DOHH2 (cell line): ENCODE data around the gene GRIP2.

Experiments
- H3F3A ChIP-seq: fragments of 200-600 bp; sonication (generic), shearing (Covaris generic); 2 replicates; pipeline ENCODE4 v1.6.0; 2016; ENCODE audit warnings: antibody characterized with exemption, mild to moderate bottlenecking; ENCODE audit not compliant: control insufficient read depth, insufficient read depth
- H3K27ac ChIP-seq: fragments of 200-600 bp; sonication (generic); 2 replicates; pipeline ENCODE4 v1.5.1; 2014; ENCODE audit warnings: low read depth, mild to moderate bottlenecking, low read length, moderate library complexity
- H3K27me3 ChIP-seq: fragments of 200-600 bp; sonication (generic); 2 replicates; pipeline ENCODE4 v1.6.1; 2014; ENCODE audit warnings: mild to moderate bottlenecking, low read length, mixed read lengths; ENCODE audit not compliant: control insufficient read depth
- H3K36me3 ChIP-seq: fragments of 200-600 bp; sonication (generic); 2 replicates; pipeline ENCODE4 v1.6.1; 2014; ENCODE audit warnings: mild to moderate bottlenecking, low read length, moderate library complexity, mixed read lengths; ENCODE audit not compliant: control insufficient read depth
- H3K4me1 ChIP-seq: fragments of 200-600 bp; sonication (generic); 2 replicates; pipeline ENCODE4 v1.6.1; 2014; ENCODE audit warnings: mild to moderate bottlenecking, low read length, mixed read lengths; ENCODE audit not compliant: control insufficient read depth
- H3K4me2 ChIP-seq: fragments of 200-600 bp; sonication (generic); 2 replicates; pipeline ENCODE4 v1.6.0; 2014; ENCODE audit warnings: mild to moderate bottlenecking, low read length, moderate library complexity
- H3K4me3 ChIP-seq: fragments of 200-600 bp; sonication (generic); 2 replicates; pipeline ENCODE4 v1.5.1; 2014; ENCODE audit warnings: mild to moderate bottlenecking, low read length, mixed read lengths
- H3K79me2 ChIP-seq: fragments of 200-600 bp; sonication (generic); 2 replicates; pipeline ENCODE4 v1.6.1; 2014; ENCODE audit warnings: mild to moderate bottlenecking, low read length, mixed read lengths; ENCODE audit not compliant: control insufficient read depth
- H3K9me2 ChIP-seq: fragments of 200-600 bp; sonication (generic); replicated peaks from 2 replicates; pipeline ENCODE4 v1.6.1; 2014; ENCODE audit warnings: mild to moderate bottlenecking, low read length, mixed read lengths; ENCODE audit not compliant: control insufficient read depth
- H3K9me3 ChIP-seq: fragments of 200-600 bp; sonication (generic); 2 replicates; pipeline ENCODE4 v1.6.1; 2014; ENCODE audit warnings: antibody characterized with exemption, low read length, mixed read lengths; ENCODE audit not compliant: control insufficient read depth, insufficient read depth
- H4K20me1 ChIP-seq: fragments of 200-600 bp; sonication (generic); 2 replicates; pipeline ENCODE4 v1.6.0; 2014; ENCODE audit warnings: low read depth, mild to moderate bottlenecking, antibody characterized with exemption, low read length, moderate library complexity; ENCODE audit not compliant: control insufficient read depth, insufficient read depth
- EZH2phosphoT487 ChIP-seq: fragments of 200-600 bp; sonication (generic); IDR thresholded peaks from 2 replicates; pipeline ENCODE4 v1.6.1; 2017; ENCODE audit warnings: borderline replicate concordance, mild to moderate bottlenecking, antibody characterized with exemption, low read length, moderate library complexity, mixed read lengths
- TF ChIP-seq, protein P1 (sequence below): fragments of 200-600 bp; sonication (generic); IDR thresholded peaks from one replicate; pipeline ENCODE4 v1.5.1; 2014; ENCODE audit warnings: antibody characterized with exemption, mild to moderate bottlenecking, low read depth, low read length; ENCODE audit not compliant: poor library complexity, severe bottlenecking

Gene GRIP2

DNA sequence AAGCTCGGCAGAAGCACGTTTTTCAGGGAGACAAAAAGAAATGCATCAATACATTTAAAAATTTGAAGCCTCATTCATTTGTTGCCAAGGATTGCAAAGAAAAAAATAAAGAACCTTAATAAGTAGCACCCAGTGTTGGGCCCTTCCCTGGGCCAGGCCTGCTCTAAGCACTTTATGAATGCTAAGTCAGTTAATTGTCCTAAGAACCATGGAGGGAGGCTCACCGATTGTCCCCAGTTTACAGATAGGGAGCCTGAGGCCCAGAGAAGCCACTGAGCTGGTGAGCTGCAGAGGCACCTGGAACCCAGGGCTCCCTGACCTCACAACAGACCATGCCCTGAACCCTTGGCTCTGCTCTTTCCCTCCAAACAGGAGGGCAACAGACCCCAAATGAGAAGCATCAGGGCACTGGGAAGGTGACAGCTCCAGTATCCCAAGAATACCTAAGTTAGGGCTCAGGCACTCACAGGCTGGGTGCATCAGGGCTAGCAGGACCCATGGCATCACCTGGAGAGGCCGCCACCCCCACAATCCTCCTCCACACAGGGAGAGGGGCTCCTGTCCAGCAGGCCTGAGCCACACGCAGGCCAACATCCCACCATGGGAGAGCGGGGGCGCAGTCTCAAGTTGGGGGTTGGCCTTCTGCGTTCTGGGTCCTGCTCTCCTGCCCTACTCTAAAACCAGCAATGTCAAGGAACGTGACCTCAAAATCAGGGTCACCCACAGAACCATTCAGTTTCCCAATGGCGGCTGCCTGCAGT is 3.9 kb downstream of the GRIP2 start:
- no peaks in the 10 kb centered on the region for H3F3A ChIP-seq
- no peaks in the 10 kb centered on the region for H3K79me2 ChIP-seq
- H3K9me3 ChIP-seq, result no peaks in the 10 kb centered on the region
- H3K36me3 ChIP-seq, result no peaks in the 10 kb centered on the region
- TF ChIP-seq, protein P1, sequence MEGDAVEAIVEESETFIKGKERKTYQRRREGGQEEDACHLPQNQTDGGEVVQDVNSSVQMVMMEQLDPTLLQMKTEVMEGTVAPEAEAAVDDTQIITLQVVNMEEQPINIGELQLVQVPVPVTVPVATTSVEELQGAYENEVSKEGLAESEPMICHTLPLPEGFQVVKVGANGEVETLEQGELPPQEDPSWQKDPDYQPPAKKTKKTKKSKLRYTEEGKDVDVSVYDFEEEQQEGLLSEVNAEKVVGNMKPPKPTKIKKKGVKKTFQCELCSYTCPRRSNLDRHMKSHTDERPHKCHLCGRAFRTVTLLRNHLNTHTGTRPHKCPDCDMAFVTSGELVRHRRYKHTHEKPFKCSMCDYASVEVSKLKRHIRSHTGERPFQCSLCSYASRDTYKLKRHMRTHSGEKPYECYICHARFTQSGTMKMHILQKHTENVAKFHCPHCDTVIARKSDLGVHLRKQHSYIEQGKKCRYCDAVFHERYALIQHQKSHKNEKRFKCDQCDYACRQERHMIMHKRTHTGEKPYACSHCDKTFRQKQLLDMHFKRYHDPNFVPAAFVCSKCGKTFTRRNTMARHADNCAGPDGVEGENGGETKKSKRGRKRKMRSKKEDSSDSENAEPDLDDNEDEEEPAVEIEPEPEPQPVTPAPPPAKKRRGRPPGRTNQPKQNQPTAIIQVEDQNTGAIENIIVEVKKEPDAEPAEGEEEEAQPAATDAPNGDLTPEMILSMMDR, result no peak
- TF ChIP-seq EZH2phosphoT487, result no peak
- no peaks in the 10 kb centered on the region for H4K20me1 ChIP-seq
- no peaks in the 10 kb centered on the region for H3K27me3 ChIP-seq
- H3K9me2 ChIP-seq, result no peaks in the 10 kb centered on the region
- H3K4me1 ChIP-seq, result no peaks in the 10 kb centered on the region
- H3K27ac ChIP-seq, result no peak overlapping the region
- no peak overlapping the region for H3K4me2 ChIP-seq
- H3K4me3 ChIP-seq, result no peak overlapping the region

DNA sequence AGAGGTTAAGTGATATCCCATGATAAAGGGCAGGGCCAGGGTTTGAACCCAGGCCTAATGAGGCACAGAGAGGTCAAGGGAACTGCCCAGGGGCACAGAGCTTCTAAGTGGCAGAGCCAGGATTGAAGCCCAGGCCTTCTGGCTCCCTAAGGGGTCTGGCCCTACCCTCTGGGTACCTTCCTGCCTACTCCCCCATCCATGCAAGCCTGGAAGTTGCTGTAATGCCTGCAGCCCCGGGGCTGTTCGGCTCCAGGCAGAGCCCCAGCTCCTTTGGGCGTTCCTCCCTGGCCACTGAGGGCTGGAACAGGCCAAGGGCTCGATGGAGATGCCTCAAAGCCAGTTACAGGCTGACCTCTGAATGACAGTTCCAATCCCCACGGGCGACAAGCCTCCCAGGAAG is 4.5 kb downstream of the GRIP2 start:
- Histone ChIP-seq H3K9me2 (no peaks in the 10 kb centered on the region), H3K4me1 (no peaks in the 10 kb centered on the region), H3K27ac (no peak overlapping the region), H4K20me1 (no peaks in the 10 kb centered on the region), H3K79me2 (no peaks in the 10 kb centered on the region), H3K27me3 (no peaks in the 10 kb centered on the region), H3F3A (no peaks in the 10 kb centered on the region), H3K36me3 (no peaks in the 10 kb centered on the region), H3K4me2 (no peak overlapping the region), H3K4me3 (no peak overlapping the region), H3K9me3 (no peaks in the 10 kb centered on the region)
- TF ChIP-seq, protein P1, result no peak
- no peak for TF ChIP-seq EZH2phosphoT487

DNA sequence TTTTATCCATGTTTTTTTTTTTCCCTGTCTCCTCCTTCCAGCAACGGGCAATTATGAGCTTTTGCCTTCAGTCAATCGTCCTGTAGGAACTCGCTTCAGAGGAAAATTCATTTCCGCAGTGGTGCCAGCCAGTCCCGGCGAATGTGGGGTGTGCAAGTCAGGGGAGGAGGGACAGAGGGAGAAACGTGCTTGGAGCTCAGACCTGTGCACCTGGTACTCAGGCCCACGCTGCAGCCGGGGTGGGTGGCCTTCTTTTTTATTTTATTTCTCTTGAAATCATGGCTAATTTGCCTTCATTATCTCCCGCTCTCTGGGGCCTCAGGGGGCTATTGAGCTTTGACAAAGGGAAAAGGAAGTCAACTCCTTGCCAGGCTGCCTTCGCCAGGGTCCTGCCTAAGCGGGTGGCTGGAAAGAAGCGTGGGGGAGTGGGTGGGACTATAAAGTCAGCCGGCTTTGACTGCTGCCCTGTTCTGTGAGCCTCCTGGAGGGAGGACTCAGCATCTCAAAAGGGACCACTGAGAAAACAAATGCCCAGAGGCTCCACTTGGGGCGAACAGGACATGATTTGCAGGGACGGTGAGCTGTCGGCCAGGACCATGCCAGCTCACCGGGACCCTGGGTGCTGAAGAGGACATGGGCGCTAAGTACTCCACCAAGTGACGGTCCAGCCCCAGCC is 5.5 kb downstream of the GRIP2 start:
- no peaks in the 10 kb centered on the region for H3K9me2 ChIP-seq
- H4K20me1 ChIP-seq, result no peaks in the 10 kb centered on the region
- no peak for TF ChIP-seq EZH2phosphoT487
- TF ChIP-seq, protein P1, result no peak
- H3K27me3 ChIP-seq, result peaks cover 6% of the 10 kb centered on the region
- H3K4me2 ChIP-seq, result no peak overlapping the region
- H3K27ac ChIP-seq, result no peak overlapping the region
- H3K4me1 ChIP-seq, result no peaks in the 10 kb centered on the region
- no peaks in the 10 kb centered on the region for H3K79me2 ChIP-seq
- no peaks in the 10 kb centered on the region for H3K36me3 ChIP-seq
- no peaks in the 10 kb centered on the region for H3F3A ChIP-seq
- no peak overlapping the region for H3K4me3 ChIP-seq
- H3K9me3 ChIP-seq, result no peaks in the 10 kb centered on the region
